ENCODE measurements around the gene EMC6. TPM values are rescaled to one million over a fixed set of nuclear protein-coding genes. Genes with fewer than 3 reads are reported as not detected.

EMC6 gene
- total RNA-seq, 1 experiment from 2014 or later, result 62.4 TPM

GRCh38 chr17:3692346-3692745, 23.7 kb downstream of the EMC6 start:
- H3K9me3 ChIP-seq (ENCODE audit: control insufficient read depth in 1 of 2, insufficient read depth in 1 of 2, low read depth in 1 of 2, low read length in 2 of 2), result no peaks in the 10 kb centered on the region
- no peak overlapping the region for H2AFZ ChIP-seq (ENCODE audit: low read depth, low read length, poor library complexity, severe bottlenecking)
- H3K4me3 ChIP-seq (replicated peaks in 1 of 2; ENCODE audit: low read depth in 1 of 2, low read length in 2 of 2), result no peak overlapping the region
- no peak overlapping the region for H3K4me2 ChIP-seq (ENCODE audit: low read length)
- POLR2A ChIA-PET, result no interaction called here
- TF ChIP-seq ZNF274 (IDR thresholded peaks at IDR 0.05; ENCODE audit: low read depth, low read length) (no peak), EZH2 (IDR thresholded peaks at IDR 0.05) (no peak), CBX3 (IDR thresholded peaks at IDR 0.05; ENCODE audit: low read depth) (no peak), CTCF (IDR thresholded peaks at IDR 0.05 in 2 of 3, conservative IDR thresholded peaks at IDR 0.05 in 1 of 3; ENCODE audit: borderline replicate concordance in 1 of 3, insufficient read depth in 1 of 3, low read depth in 2 of 3, low read length in 2 of 3) (peak; percentile 9 to 36 (median 31); a peak in 3 of 6 replicates), EGR1 (IDR thresholded peaks at IDR 0.05; ENCODE audit: low read depth) (no peak), RAD21 (IDR thresholded peaks at IDR 0.05; ENCODE audit: low read depth) (peak; percentile 23; the same call in 1 of the 2 replicates), SRF (IDR thresholded peaks at IDR 0.05; ENCODE audit: low read depth) (no peak), POLR2AphosphoS5 (IDR thresholded peaks at IDR 0.05; ENCODE audit: low read depth, low read length) (no peak)
- H3K4me1 ChIP-seq (ENCODE audit: control insufficient read depth in 1 of 2, insufficient read depth in 2 of 2, low read length in 2 of 2), result peaks cover 0 to 11% of the 10 kb centered on the region in 2 experiments; a peak in 2 of 4 replicates
- DNase-seq (ENCODE audit: low read depth, low spot score) (no peak), ATAC-seq (no peak)
- H3K9me2 ChIP-seq (ENCODE audit: insufficient read depth), result no peaks in the 10 kb centered on the region
- CTCF ChIA-PET, result interaction anchor here (1.0 to 1.3 kb wide), 2 partner anchors 10 to 14 kb away, joined by 3 to 5 read pairs; no protein-coding TSS in a partner anchor
- RAD21 ChIA-PET (ENCODE audit: low non-redundant PET in 1 of 2, low total read pairs in 2 of 2, uncharacterized antibody in 2 of 2, unreplicated experiment in 2 of 2), result no interaction called here
- BruUV-seq (replicated peaks), result no TSS peak
- no peaks in the 10 kb centered on the region for H3K79me2 ChIP-seq (ENCODE audit: insufficient read depth, low read length)
- no peaks in the 10 kb centered on the region for H4K20me1 ChIP-seq (ENCODE audit: insufficient read depth)
- no peaks in the 10 kb centered on the region for H3K27me3 ChIP-seq (ENCODE audit: insufficient read depth, low read length)
- H3K9ac ChIP-seq (ENCODE audit: low read length), result no peak overlapping the region
- H3K27ac ChIP-seq (ENCODE audit: low read depth, low read length), result no peak overlapping the region
- intact Hi-C loops (cut with micrococcal nuclease), result no loop called here
- H3K36me3 ChIP-seq (ENCODE audit: control insufficient read depth in 1 of 2, insufficient read depth in 2 of 2, low read length in 2 of 2), result no peaks in the 10 kb centered on the region

- no TSS peak for BruUV-seq (replicated peaks)
- no peak overlapping the region for H3K9ac ChIP-seq (ENCODE audit: low read length)
- peaks cover 0 to 11% of the 10 kb centered on the region in 2 experiments; a peak in 2 of 4 replicates for H3K4me1 ChIP-seq (ENCODE audit: control insufficient read depth in 1 of 2, insufficient read depth in 2 of 2, low read length in 2 of 2)
- no peak overlapping the region for H2AFZ ChIP-seq (ENCODE audit: low read depth, low read length, poor library complexity, severe bottlenecking)
- no peaks in the 10 kb centered on the region for H4K20me1 ChIP-seq (ENCODE audit: insufficient read depth)
- no peak for TF ChIP-seq CEBPB (IDR thresholded peaks at IDR 0.05; ENCODE audit: low read depth)
- TF ChIP-seq ATF3 (IDR thresholded peaks at IDR 0.05), result no peak
- ChIA-PET POLR2A (no interaction called here), RAD21 (ENCODE audit: low non-redundant PET in 1 of 2, low total read pairs in 2 of 2, uncharacterized antibody in 2 of 2, unreplicated experiment in 2 of 2) (no interaction called here), CTCF (no interaction called here)
- no peak overlapping the region for H3K4me2 ChIP-seq (ENCODE audit: low read length)
- ATAC-seq (no peak), DNase-seq (ENCODE audit: low read depth, low spot score) (no peak)
- intact Hi-C loops (cut with micrococcal nuclease), result no loop called here
- peaks cover 4 to 5% of the 10 kb centered on the region in 2 experiments; a peak in 2 of 4 replicates for H3K9me3 ChIP-seq (ENCODE audit: control insufficient read depth in 1 of 2, insufficient read depth in 1 of 2, low read depth in 1 of 2, low read length in 2 of 2)
- no peaks in the 10 kb centered on the region for H3K9me2 ChIP-seq (ENCODE audit: insufficient read depth)
- H3K79me2 ChIP-seq (ENCODE audit: insufficient read depth, low read length), result no peaks in the 10 kb centered on the region
- no peaks in the 10 kb centered on the region for H3K36me3 ChIP-seq (ENCODE audit: control insufficient read depth in 1 of 2, insufficient read depth in 2 of 2, low read length in 2 of 2)
- no peaks in the 10 kb centered on the region for H3K27me3 ChIP-seq (ENCODE audit: insufficient read depth, low read length)
- H3K4me3 ChIP-seq (replicated peaks in 1 of 2; ENCODE audit: low read depth in 1 of 2, low read length in 2 of 2), result no peak overlapping the region
- no peak overlapping the region for H3K27ac ChIP-seq (ENCODE audit: low read depth, low read length)
Measured at GRCh38 chr17:3693141-3693540, 24.5 kb downstream of the EMC6 start.
